DOHH2 (cell line): ENCODE measurements around the gene IWS1.

Source experiments
- H3F3A ChIP-seq: fragments of 200-600 bp; sonication (generic), shearing (Covaris generic); 2 replicates; pipeline ENCODE4 v1.6.0; 2016; ENCODE audit warnings: antibody characterized with exemption, mild to moderate bottlenecking; ENCODE audit not compliant: control insufficient read depth, insufficient read depth
- H3K27ac ChIP-seq: fragments of 200-600 bp; sonication (generic); 2 replicates; pipeline ENCODE4 v1.5.1; 2014; ENCODE audit warnings: low read depth, mild to moderate bottlenecking, low read length, moderate library complexity
- H3K27me3 ChIP-seq: fragments of 200-600 bp; sonication (generic); 2 replicates; pipeline ENCODE4 v1.6.1; 2014; ENCODE audit warnings: mild to moderate bottlenecking, low read length, mixed read lengths; ENCODE audit not compliant: control insufficient read depth
- H3K36me3 ChIP-seq: fragments of 200-600 bp; sonication (generic); 2 replicates; pipeline ENCODE4 v1.6.1; 2014; ENCODE audit warnings: mild to moderate bottlenecking, low read length, moderate library complexity, mixed read lengths; ENCODE audit not compliant: control insufficient read depth
- H3K4me1 ChIP-seq: fragments of 200-600 bp; sonication (generic); 2 replicates; pipeline ENCODE4 v1.6.1; 2014; ENCODE audit warnings: mild to moderate bottlenecking, low read length, mixed read lengths; ENCODE audit not compliant: control insufficient read depth
- H3K4me2 ChIP-seq: fragments of 200-600 bp; sonication (generic); 2 replicates; pipeline ENCODE4 v1.6.0; 2014; ENCODE audit warnings: mild to moderate bottlenecking, low read length, moderate library complexity
- H3K4me3 ChIP-seq: fragments of 200-600 bp; sonication (generic); 2 replicates; pipeline ENCODE4 v1.5.1; 2014; ENCODE audit warnings: mild to moderate bottlenecking, low read length, mixed read lengths
- H3K79me2 ChIP-seq: fragments of 200-600 bp; sonication (generic); 2 replicates; pipeline ENCODE4 v1.6.1; 2014; ENCODE audit warnings: mild to moderate bottlenecking, low read length, mixed read lengths; ENCODE audit not compliant: control insufficient read depth
- H3K9me2 ChIP-seq: fragments of 200-600 bp; sonication (generic); replicated peaks from 2 replicates; pipeline ENCODE4 v1.6.1; 2014; ENCODE audit warnings: mild to moderate bottlenecking, low read length, mixed read lengths; ENCODE audit not compliant: control insufficient read depth
- H3K9me3 ChIP-seq: fragments of 200-600 bp; sonication (generic); 2 replicates; pipeline ENCODE4 v1.6.1; 2014; ENCODE audit warnings: antibody characterized with exemption, low read length, mixed read lengths; ENCODE audit not compliant: control insufficient read depth, insufficient read depth
- H4K20me1 ChIP-seq: fragments of 200-600 bp; sonication (generic); 2 replicates; pipeline ENCODE4 v1.6.0; 2014; ENCODE audit warnings: low read depth, mild to moderate bottlenecking, antibody characterized with exemption, low read length, moderate library complexity; ENCODE audit not compliant: control insufficient read depth, insufficient read depth
- EZH2phosphoT487 ChIP-seq: fragments of 200-600 bp; sonication (generic); IDR thresholded peaks from 2 replicates; pipeline ENCODE4 v1.6.1; 2017; ENCODE audit warnings: borderline replicate concordance, mild to moderate bottlenecking, antibody characterized with exemption, low read length, moderate library complexity, mixed read lengths
- TF ChIP-seq, protein P1 (sequence below): fragments of 200-600 bp; sonication (generic); IDR thresholded peaks from one replicate; pipeline ENCODE4 v1.5.1; 2014; ENCODE audit warnings: antibody characterized with exemption, mild to moderate bottlenecking, low read depth, low read length; ENCODE audit not compliant: poor library complexity, severe bottlenecking

The IWS1 gene

DNA sequence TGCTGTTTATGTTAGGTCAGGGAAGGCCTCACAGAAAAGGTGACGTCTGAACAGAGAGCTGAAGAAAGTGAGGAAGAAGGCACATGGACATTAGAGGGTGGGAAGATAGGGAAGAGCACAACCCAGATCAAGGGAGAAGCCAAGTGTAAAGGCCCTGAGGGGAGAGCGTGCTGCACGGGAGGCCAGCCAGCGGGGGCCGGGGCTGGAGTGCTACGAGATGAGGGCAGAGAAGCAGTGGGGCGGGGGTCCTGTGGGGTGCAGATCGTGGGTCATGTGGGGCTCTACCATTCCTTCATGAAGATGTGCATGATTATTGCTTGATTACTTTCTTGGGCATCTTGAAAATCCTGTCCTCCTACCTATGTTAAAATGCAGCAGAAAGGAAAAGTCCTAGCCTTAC is 57.2 kb downstream of the IWS1 start:
- no peaks in the 10 kb centered on the region for H3K9me2 ChIP-seq
- no peaks in the 10 kb centered on the region for H3K4me1 ChIP-seq
- no peak for TF ChIP-seq EZH2phosphoT487
- TF ChIP-seq, protein P1, sequence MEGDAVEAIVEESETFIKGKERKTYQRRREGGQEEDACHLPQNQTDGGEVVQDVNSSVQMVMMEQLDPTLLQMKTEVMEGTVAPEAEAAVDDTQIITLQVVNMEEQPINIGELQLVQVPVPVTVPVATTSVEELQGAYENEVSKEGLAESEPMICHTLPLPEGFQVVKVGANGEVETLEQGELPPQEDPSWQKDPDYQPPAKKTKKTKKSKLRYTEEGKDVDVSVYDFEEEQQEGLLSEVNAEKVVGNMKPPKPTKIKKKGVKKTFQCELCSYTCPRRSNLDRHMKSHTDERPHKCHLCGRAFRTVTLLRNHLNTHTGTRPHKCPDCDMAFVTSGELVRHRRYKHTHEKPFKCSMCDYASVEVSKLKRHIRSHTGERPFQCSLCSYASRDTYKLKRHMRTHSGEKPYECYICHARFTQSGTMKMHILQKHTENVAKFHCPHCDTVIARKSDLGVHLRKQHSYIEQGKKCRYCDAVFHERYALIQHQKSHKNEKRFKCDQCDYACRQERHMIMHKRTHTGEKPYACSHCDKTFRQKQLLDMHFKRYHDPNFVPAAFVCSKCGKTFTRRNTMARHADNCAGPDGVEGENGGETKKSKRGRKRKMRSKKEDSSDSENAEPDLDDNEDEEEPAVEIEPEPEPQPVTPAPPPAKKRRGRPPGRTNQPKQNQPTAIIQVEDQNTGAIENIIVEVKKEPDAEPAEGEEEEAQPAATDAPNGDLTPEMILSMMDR: no peak
- H3K4me2 ChIP-seq: no peak overlapping the region
- H3F3A ChIP-seq: no peaks in the 10 kb centered on the region
- no peak overlapping the region for H3K4me3 ChIP-seq
- no peak overlapping the region for H3K27ac ChIP-seq
- H4K20me1 ChIP-seq: no peaks in the 10 kb centered on the region
- H3K27me3 ChIP-seq: no peaks in the 10 kb centered on the region
- H3K79me2 ChIP-seq: no peaks in the 10 kb centered on the region
- H3K36me3 ChIP-seq: peaks cover 3% of the 10 kb centered on the region; the same call in 1 of the 2 replicates
- H3K9me3 ChIP-seq: no peaks in the 10 kb centered on the region

- no peak overlapping the region for H3K27ac ChIP-seq
- no peak for TF ChIP-seq EZH2phosphoT487
- TF ChIP-seq, protein P1: no peak
- H3F3A ChIP-seq: no peaks in the 10 kb centered on the region
- H3K4me1 ChIP-seq: no peaks in the 10 kb centered on the region
- no peaks in the 10 kb centered on the region for H4K20me1 ChIP-seq
- peaks cover 3% of the 10 kb centered on the region; the same call in 1 of the 2 replicates for H3K36me3 ChIP-seq
- H3K9me2 ChIP-seq: no peaks in the 10 kb centered on the region
- no peaks in the 10 kb centered on the region for H3K9me3 ChIP-seq
- no peaks in the 10 kb centered on the region for H3K79me2 ChIP-seq
- no peaks in the 10 kb centered on the region for H3K27me3 ChIP-seq
- no peak overlapping the region for H3K4me3 ChIP-seq
- no peak overlapping the region for H3K4me2 ChIP-seq
Measured at GRCh38 chr2:127465258-127465657, 61.0 kb downstream of the IWS1 start.

GRCh38 chr2:127464470-127465257 is 61.6 kb downstream of the IWS1 start:
- no peaks in the 10 kb centered on the region for H3K4me1 ChIP-seq
- no peaks in the 10 kb centered on the region for H3F3A ChIP-seq
- no peaks in the 10 kb centered on the region for H3K9me3 ChIP-seq
- peaks cover 3% of the 10 kb centered on the region; the same call in 1 of the 2 replicates for H3K36me3 ChIP-seq
- H3K27me3 ChIP-seq: no peaks in the 10 kb centered on the region
- H4K20me1 ChIP-seq: no peaks in the 10 kb centered on the region
- H3K4me3 ChIP-seq: no peak overlapping the region
- no peaks in the 10 kb centered on the region for H3K79me2 ChIP-seq
- H3K9me2 ChIP-seq: no peaks in the 10 kb centered on the region
- no peak overlapping the region for H3K4me2 ChIP-seq
- TF ChIP-seq, protein P1: no peak
- no peak for TF ChIP-seq EZH2phosphoT487
- no peak overlapping the region for H3K27ac ChIP-seq
